ENCODE measurements around the gene STXBP3.

- TF ChIP-seq CTCF (conservative IDR thresholded peaks at IDR 0.05 in 1 of 2, IDR thresholded peaks at IDR 0.05 in 1 of 2; ENCODE audit: extremely low read depth in 1 of 2, insufficient read depth in 1 of 2, low read depth in 1 of 2, low read length in 2 of 2) (no peak), EZH2 (IDR thresholded peaks at IDR 0.05; ENCODE audit: borderline replicate concordance, low read length) (no peak)
These were observed 110.5 kb downstream of the STXBP3 start, which contains the start of gene AKNAD1 for GRCh38 chr1:108856994-108857393.
